Measurements from ENCODE around the gene LRP2. TPM values are rescaled to one million over a fixed set of nuclear protein-coding genes. Genes with fewer than 3 reads are reported as not detected.

Gene LRP2
- total and polyA plus RNA-seq, 2 experiments from 2014 or later: 0.68 to 2.7 TPM

DNA sequence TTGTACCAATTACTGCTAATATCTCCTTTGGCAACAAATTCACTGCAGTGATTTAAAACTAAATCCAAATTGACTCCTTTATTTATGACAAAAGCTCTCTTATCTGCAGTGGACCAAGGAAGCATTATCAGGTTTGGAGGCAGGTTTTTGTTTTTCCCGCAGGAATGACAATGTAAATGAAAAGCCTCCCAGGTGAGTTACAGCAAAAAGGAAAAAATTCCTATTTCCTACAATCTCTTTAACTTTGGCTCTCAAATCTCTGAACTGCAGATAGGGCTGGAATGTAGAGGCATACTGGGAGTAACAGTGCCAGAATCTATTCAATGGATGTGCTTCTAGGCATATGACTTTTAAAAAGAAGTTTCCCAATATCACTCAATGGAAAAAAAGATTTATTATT, 28.9 kb upstream of the LRP2 start (continued):
- TF ChIP-seq ZNF462 (CRISPR knock-in tag; IDR thresholded peaks at IDR 0.05) (no peak), ZNF114 (CRISPR knock-in tag; IDR thresholded peaks at IDR 0.05) (no peak)

DNA sequence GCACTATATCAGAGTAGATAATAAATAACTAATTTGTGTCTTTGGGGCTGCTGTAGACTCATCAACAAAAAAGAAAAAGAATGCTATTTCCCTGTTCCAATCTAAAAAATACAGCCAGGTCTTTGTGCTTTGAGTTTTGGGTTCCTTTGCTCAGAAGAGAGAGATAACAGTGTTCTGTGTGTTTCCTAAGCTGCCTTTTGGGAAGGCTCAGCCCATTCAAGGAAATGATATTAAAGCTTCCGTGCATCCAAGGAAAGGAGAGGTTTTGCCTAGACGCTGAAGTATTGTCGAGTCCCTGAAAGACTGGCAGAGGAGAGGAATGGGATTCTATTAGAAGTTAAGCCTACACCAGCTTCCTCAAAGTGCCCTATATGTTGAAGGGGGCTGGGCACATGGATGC, 25.8 kb upstream of the LRP2 start:
- H3K4me2 ChIP-seq: no peak overlapping the region
- H3K36me3 Mint-ChIP-seq (ENCODE audit: low read depth): no peaks in the 10 kb centered on the region
- no peaks in the 10 kb centered on the region for H3K27me3 ChIP-seq (ENCODE audit: insufficient read depth)
- H3K27ac ChIP-seq (ENCODE audit: low read depth): no peak overlapping the region
- H3K36me3 ChIP-seq (ENCODE audit: insufficient read depth): no peaks in the 10 kb centered on the region
- no peak for DNase-seq (ENCODE audit: low spot score)
- no peaks in the 10 kb centered on the region for H3K9me3 Mint-ChIP-seq
- H3K4me1 Mint-ChIP-seq: peaks cover 8% of the 10 kb centered on the region
- no peak overlapping the region for H3K4me3 Mint-ChIP-seq
- no peaks in the 10 kb centered on the region for H3K9me2 ChIP-seq (ENCODE audit: insufficient read depth)
- no peaks in the 10 kb centered on the region for H3F3A ChIP-seq (replicated peaks; ENCODE audit: low read depth)
- no peaks in the 10 kb centered on the region; the same call in 1 of the 2 replicates for H3K4me1 ChIP-seq (ENCODE audit: insufficient read depth)
- H3K79me2 ChIP-seq (replicated peaks; ENCODE audit: insufficient read depth): no peaks in the 10 kb centered on the region
- H3K4me3 ChIP-seq: no peak overlapping the region
- no peak overlapping the region for H3K27ac Mint-ChIP-seq
- no peak for TF ChIP-seq STAT1 (IDR thresholded peaks at IDR 0.05; ENCODE audit: unreplicated experiment)
- no peak overlapping the region for H2AFZ ChIP-seq
- no peak for ATAC-seq
- H3K27me3 Mint-ChIP-seq (ENCODE audit: insufficient read depth, low read depth, poor library complexity): peaks cover 3% of the 10 kb centered on the region
- no peaks in the 10 kb centered on the region for H4K20me1 ChIP-seq (replicated peaks; ENCODE audit: insufficient read depth)

- Mint-ChIP-seq H3K36me3 (ENCODE audit: low read depth) (no peaks in the 10 kb centered on the region), H3K27ac (no peak overlapping the region), H3K4me3 (no peak overlapping the region), H3K4me1 (peaks cover 4% of the 10 kb centered on the region; the same call in 2 of the 3 replicates), H3K9me3 (no peaks in the 10 kb centered on the region), H3K27me3 (ENCODE audit: insufficient read depth, low read depth, poor library complexity) (peaks cover 3% of the 10 kb centered on the region)
- H3K9me2 ChIP-seq (ENCODE audit: insufficient read depth): no peaks in the 10 kb centered on the region
- no peak overlapping the region for H3K4me2 ChIP-seq
- H3F3A ChIP-seq (replicated peaks; ENCODE audit: low read depth): no peaks in the 10 kb centered on the region
- no peaks in the 10 kb centered on the region for H3K27me3 ChIP-seq (ENCODE audit: insufficient read depth)
- no peak overlapping the region for H2AFZ ChIP-seq
- no peak overlapping the region for H3K4me3 ChIP-seq
- H3K27ac ChIP-seq (ENCODE audit: low read depth): no peak overlapping the region
- ATAC-seq (no peak), DNase-seq (ENCODE audit: low spot score) (no peak)
- H3K4me1 ChIP-seq (ENCODE audit: insufficient read depth): no peaks in the 10 kb centered on the region; the same call in 1 of the 2 replicates
- no peaks in the 10 kb centered on the region for H3K79me2 ChIP-seq (replicated peaks; ENCODE audit: insufficient read depth)
- H4K20me1 ChIP-seq (replicated peaks; ENCODE audit: insufficient read depth): no peaks in the 10 kb centered on the region
- TF ChIP-seq POLR2AphosphoS5 (IDR thresholded peaks at IDR 0.05; ENCODE audit: low read depth): no peak
- H3K36me3 ChIP-seq (ENCODE audit: insufficient read depth): no peaks in the 10 kb centered on the region
These were observed 24.4 kb upstream of the LRP2 start for GRCh38 chr2:169386722-169387121.

All from GM23338 (cell line).